Adipose tissue (tissue), 3 donors: ENCODE measurements around the gene CELF4. TPM values are rescaled to one million over a fixed set of nuclear protein-coding genes. Genes with fewer than 3 reads are reported as not detected.
"Not testable (repeated sequence)": the region's sequence is repeated elsewhere in the genome, so short reads cannot be mapped to it uniquely, and the experiment has no call there.

Source experiments
- H3K27ac ChIP-seq: one replicate; pipeline ENCODE4 v1.5.1; 2013; ENCODE audit warnings: low read depth, low read length
- WGBS, 3 donors: extraction: QIAGEN DNeasy Blood & Tissue Kit; methylation state at CpG; one replicate each; pipeline ENCODE4 v1.1.7; 2013; 5-methylcytosine and 5-hydroxymethylcytosine counted together
- polyA plus RNA-seq, 3 donors: library from polyadenylated mRNA; stranded (reverse); fragments of 200-250 nt; gene quantifications; one replicate each; pipeline ENCODE4 v1.2.3, GENCODE V29; 2013
- donor health status: healthy with polysubstance abuse.
- donor health status: Bipolar disorder and iron deficiency.
- donor health status: healthy.

Gene CELF4
- polyA plus RNA-seq, 3 donors, result 0.07 to 2.0 (median 0.67) TPM

DNA sequence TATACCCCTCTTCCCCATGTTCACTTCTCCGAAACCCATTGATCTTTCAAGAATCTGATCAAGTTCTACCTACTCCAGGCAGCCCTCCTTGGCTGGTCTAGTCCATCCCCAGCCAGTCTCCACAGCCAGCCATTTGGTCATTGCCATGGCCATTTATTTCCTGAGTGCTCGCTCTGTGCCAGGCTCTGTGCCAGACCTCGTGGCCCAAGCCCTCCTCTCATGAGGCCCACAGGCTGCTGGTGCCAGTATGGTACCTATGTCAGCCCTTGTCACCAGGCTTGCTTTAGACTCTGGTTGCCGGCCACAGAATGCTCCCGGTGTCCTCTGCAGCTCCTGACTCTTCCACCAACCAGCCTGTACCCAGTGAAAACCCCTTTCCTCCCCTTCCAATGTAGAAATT is 78.8 kb downstream of the CELF4 start:
- WGBS, 3 donors, result 60 to 72% (median 71%) methylated on average over 5 of the region's 5 CpGs
- no peak overlapping the region for H3K27ac ChIP-seq

DNA sequence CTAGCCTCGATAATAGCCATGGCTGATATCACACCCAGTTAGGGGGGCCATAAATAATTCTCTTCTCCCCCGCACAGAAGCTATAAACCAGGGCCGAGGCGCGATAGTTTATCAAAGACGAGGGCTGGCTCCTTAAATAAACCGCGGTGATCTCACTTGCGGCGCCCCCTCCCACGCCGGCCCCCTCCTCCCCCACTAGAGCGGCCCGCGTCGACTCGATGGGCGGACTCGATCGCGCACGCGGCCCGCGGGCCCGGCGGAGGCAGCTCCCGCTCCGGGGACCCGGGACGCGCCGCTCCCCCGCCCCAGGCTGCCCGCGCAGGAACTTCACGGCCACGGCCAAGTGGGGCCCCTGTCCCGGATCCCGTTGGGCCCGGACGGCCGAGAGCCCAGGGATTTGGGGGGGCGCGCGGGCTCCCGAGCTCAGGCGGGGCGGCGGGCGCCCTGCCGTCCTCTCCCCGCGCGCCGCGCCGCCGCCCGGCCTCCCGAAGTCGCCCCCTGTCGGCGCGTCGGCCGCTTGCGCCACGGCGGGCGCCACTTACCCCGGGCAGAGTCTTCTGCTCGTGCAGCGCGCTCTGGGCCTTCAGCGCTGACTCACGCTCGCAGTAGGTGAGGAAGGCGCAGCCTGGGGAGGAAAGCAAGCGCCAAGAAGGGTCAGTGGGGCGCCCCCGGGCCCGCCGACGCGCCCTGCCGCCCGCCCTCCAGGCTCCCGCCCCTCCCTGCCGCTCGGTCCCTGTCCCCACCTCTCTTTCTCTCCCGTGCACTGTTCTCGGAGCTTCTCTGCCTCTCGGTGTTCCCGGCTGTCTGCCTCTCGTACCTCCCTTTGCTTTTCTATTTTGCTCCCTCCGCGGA is 80.4 kb downstream of the CELF4 start:
- 2 to 3% (median 2%) methylated on average over 59 to 96 of the region's 98 CpGs for WGBS, 3 donors
- H3K27ac ChIP-seq, result no peak overlapping the region

- 20 to 36% (median 28%) methylated on average over 17 of the region's 17 CpGs for WGBS, 3 donors
These were observed 81.4 kb downstream of the CELF4 start for GRCh38 chr18:37483984-37484819.

DNA sequence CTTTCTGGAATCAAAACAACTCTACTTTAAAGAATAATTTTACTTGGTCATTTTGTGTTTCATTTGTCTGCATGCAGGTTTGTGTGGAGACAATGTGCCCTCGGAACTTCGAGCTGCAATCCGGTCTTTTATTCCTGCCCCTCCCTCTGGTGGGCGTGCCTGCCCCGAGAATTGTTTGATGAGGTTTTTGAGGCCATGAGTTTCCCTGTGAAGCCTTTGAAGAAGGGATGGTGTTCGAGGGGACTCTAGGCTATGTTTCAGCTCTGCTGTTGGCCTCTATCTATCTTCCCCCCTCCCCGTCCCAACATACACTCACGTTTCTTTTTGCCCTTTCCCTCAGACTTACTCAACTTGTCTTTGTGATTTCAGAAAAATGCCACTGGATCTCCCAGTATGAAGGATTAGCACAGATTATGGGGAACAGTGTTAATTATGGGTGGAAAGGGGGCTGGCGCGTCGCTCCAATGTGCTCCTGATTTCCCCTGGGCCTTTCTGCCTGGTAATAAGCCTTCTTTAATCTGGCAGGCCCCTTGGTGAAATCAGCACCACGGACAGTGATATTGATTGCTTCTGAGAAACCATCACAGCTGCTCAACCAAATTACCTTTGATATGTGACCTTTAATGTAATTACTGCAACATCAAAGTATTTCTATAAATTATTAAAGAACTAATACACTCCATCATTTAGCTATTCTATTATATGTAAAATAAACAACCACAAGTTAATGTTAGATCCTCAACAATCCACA is 82.2 kb downstream of the CELF4 start:
- 41 to 46% (median 44%) methylated on average over 12 of the region's 12 CpGs for WGBS, 3 donors
- no peak overlapping the region for H3K27ac ChIP-seq

More at GRCh38 chr18:37483984-37484819, 81.4 kb downstream of the CELF4 start:
- H3K27ac ChIP-seq, result no peak overlapping the region

DNA sequence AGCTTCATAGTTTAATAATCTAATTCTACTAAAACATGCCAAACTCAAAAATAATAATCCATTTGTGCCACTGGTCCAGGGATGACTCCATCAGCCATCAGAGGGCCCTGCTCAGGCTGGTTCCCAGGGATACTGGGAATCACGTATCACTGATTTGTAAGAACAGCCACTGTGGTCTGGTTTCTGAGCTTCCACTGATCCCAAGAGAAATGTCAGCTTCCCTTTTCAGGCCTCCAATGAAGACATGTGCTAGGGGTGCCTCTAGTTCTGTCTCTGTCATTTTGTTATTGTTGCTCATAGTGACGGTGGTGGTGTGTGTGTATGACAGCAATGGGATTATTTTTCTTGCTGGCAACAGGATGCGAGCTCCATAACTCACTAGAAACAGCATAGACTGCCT is 83.2 kb downstream of the CELF4 start:
- WGBS, 3 donors, result 38 to 54% (median 50%) methylated on average over 3 of the region's 3 CpGs
- no peak overlapping the region for H3K27ac ChIP-seq

DNA sequence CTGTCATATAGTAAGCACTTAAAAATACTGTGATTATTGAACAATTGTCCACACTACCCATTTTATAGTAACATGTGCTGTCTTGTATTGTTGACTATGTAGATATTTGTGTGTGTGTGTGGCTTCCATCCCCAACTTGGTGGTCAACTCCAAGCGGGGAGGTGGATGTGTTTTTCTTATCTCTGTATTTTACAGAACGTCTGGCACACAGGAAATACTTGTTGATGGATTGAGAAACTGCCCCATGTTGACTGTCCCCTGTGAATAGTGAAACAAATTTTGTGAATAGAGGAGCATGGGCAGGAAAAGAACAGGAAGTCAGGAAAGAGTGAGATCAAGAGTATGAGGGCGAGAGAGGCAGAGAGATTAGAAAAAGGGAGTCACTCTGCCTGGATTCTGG is 83.6 kb downstream of the CELF4 start:
- 18 to 38% (median 22%) methylated on average over 3 of the region's 3 CpGs for WGBS, 3 donors
- H3K27ac ChIP-seq, result no peak overlapping the region

GRCh38 chr18:37481491-37481890 is 84.1 kb downstream of the CELF4 start:
- 59 to 72% (median 67%) methylated on average over 6 of the region's 6 CpGs for WGBS, 3 donors
- no peak overlapping the region for H3K27ac ChIP-seq

DNA sequence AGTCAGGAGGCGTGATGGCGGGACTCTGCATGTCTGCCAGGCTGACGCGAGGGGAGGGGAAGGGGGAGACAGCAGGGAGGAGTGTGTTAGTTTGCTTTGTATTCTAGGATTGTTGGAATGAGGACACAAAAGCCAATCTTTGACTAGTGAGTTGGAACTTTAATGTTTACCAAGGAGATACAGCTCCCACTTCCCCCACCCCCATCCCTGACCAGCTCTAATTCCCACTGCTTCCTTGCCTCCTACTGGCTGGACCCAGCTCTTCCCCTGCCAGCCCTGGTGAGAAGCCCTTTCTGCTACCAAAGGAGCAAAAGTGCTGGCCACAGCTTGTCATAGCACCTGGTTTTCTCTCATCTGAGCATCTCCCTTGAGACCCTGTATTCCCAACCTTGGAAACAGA is 84.5 kb downstream of the CELF4 start:
- no peak overlapping the region for H3K27ac ChIP-seq
- 0 to 72% (median 72%) methylated on average over 1 to 4 of the region's 4 CpGs for WGBS, 3 donors

GRCh38 chr18:37476611-37477295 is 88.8 kb downstream of the CELF4 start:
- H3K27ac ChIP-seq, result no peak overlapping the region
- 45 to 79% (median 63%) methylated on average over 22 of the region's 22 CpGs for WGBS, 3 donors

DNA sequence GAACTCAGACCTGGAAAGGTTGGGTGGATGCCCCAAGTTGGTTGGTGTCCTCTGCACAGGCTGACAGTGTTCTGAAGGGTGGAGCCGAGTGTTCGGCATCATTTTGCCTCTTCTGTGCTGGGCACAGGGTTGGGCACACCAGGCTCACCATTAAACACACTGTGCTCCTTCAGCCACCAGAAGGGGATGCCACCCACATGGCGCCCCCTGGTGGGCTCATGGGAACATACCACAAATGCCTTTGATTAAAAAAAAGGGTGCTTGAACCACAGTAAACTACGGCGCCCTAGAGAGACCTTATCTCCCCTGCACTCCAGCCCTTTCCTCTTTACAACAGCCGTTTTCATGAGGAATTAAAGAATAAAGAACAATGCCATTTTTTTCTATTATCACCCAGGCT is 89.4 kb downstream of the CELF4 start:
- WGBS, 3 donors, result 33 to 40% (median 37%) methylated on average over 6 of the region's 6 CpGs

GRCh38 chr18:37473195-37473840 is 92.3 kb downstream of the CELF4 start:
- 60 to 74% (median 71%) methylated on average over 8 of the region's 8 CpGs for WGBS, 3 donors
- no peak overlapping the region for H3K27ac ChIP-seq

More for the DNA sequence above, 89.4 kb downstream of the CELF4 start:
- no peak overlapping the region for H3K27ac ChIP-seq

- WGBS, 3 donors, result 58 to 68% (median 61%) methylated on average over 6 of the region's 6 CpGs
- H3K27ac ChIP-seq, result no peak overlapping the region
These were observed 94.0 kb downstream of the CELF4 start for GRCh38 chr18:37471637-37472036.

DNA sequence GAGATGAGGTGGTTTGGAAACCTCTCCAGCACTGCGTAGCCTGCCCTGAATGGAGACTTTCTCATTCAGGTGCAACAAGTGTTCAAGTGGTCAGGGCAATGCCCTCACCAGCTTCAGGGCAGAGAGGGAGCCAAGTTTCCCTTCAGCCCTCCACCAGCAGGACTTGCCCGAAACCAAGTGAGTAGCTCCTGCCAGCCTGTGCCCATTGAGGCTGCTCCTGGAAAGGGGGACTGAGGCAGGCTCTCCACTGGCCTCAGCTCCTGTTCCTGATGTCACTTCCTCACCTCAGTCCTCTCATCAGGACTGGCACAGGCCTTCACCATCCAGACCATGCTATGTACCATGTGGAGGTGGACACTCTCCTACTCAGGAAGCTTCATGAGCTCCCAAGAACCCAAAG is 94.6 kb downstream of the CELF4 start:
- H3K27ac ChIP-seq, result no peak overlapping the region
- 85 to 99% (median 90%) methylated on average over 2 of the region's 2 CpGs for WGBS, 3 donors

DNA sequence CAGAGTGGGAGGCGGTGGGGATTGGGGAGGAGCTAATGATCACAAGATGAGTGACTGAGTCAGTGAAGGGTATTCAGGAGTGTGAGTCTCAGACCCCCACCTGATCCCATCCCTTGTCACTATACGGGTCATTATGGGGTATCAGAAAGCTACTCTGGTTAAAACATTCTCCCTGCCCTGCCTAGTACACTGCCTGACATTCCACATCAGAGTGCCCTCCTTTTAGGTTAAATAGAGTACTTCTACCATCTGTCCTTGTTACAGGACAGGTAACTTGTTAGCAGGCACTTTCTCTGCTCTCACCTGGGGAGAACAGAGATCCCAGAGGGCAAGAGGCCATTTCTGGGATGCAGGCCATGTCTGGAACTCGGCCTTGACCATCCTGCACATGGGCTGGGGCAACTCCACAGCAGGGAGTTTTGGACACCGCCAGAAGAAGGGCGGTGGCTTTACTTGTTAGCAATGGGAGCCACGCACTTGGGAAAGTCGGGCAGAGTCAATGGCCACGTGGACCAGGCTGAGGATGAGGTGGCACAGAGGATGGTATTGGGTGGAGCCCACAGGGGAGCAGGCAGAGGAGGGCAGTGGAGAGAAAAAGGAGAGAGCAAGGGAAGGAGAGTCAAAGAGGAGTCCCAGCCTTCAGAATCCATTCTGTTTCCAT is 98.5 kb downstream of the CELF4 start:
- H3K27ac ChIP-seq, result no peak overlapping the region
- WGBS, 3 donors, result 70 to 82% (median 80%) methylated on average over 8 of the region's 8 CpGs

DNA sequence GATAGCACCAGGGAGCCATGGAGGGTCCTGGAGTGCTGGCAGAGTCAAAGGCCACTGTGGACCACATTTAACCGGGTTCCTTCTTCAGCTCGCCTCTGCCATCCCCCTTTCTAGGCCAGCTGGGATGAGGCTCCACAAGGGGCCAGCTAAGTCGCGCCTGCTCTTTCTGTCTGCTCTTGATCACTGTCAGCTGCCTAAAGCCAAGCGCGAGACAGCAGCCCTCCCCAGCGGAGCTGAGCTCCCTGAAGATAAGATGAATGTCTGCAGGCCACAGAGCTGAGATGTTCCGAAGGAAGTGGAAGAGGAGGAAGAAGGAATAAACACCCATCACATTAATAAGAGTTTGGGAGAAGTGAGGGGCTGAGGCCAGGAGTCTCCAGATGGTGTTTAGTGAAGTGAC is 99.6 kb downstream of the CELF4 start:
- 19 to 30% (median 29%) methylated on average over 8 of the region's 8 CpGs for WGBS, 3 donors
- no peak overlapping the region for H3K27ac ChIP-seq

DNA sequence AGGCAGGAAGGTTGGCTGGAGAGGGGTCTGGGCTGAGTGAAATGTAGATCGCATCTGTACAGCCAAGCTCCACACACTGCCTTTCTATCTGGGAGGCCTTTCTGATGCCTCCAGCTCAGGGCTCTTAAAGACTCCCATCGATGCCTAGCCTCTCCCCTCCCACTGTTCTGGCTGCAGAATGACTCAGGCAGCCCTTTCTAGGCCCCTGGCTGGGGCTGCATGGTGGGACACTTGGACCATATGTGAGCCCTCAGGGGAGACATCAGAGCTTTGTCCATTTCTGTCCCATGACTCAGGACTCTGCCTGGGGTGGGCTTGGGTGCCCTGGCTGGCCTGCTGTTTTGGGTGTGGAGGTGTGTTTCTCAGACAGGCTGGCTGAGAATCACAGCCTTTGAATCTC is 101.3 kb downstream of the CELF4 start:
- 64 to 68% (median 65%) methylated on average over 2 of the region's 2 CpGs for WGBS, 3 donors
- no peak overlapping the region for H3K27ac ChIP-seq

- 67 to 72% (median 71%) methylated on average over 6 of the region's 6 CpGs for WGBS, 3 donors
- not testable (repeated sequence) for H3K27ac ChIP-seq
These were observed 104.3 kb downstream of the CELF4 start for GRCh38 chr18:37461329-37461728.
